KOPT-K1 (cell line): ENCODE results near the gene APBA2.

Experiments
- H3K27ac ChIP-seq: fragments of 200-600 bp; sonication (generic); 2 replicates; pipeline ENCODE4 v1.5.1; 2016; ENCODE audit warnings: antibody characterized with exemption, mild to moderate bottlenecking, low read depth, low read length; ENCODE audit not compliant: poor library complexity, severe bottlenecking
- H3K36me3 ChIP-seq: fragments of 200-600 bp; sonication (generic); 2 replicates; pipeline ENCODE4 v1.5.1; 2017; ENCODE audit warnings: antibody characterized with exemption, mild to moderate bottlenecking, low read length, moderate library complexity; ENCODE audit not compliant: insufficient read depth
- H3K9me3 ChIP-seq: fragments of 200-600 bp; sonication (generic); 2 replicates; pipeline ENCODE4 v1.5.1; 2017; ENCODE audit warnings: antibody characterized with exemption, low read length, mild to moderate bottlenecking; ENCODE audit not compliant: insufficient read depth, poor library complexity, severe bottlenecking

The APBA2 gene

GRCh38 chr15:29131840-29132420, 246.2 kb downstream of the APBA2 start:
- Histone ChIP-seq H3K27ac (no peak overlapping the region), H3K36me3 (no peaks in the 10 kb centered on the region), H3K9me3 (no peaks in the 10 kb centered on the region)

- Histone ChIP-seq H3K9me3 (no peaks in the 10 kb centered on the region), H3K27ac (no peak overlapping the region), H3K36me3 (no peaks in the 10 kb centered on the region)
Measured at GRCh38 chr15:29132735-29133181, 247.0 kb downstream of the APBA2 start.

GRCh38 chr15:29133321-29133720, 247.5 kb downstream of the APBA2 start:
- no peaks in the 10 kb centered on the region for H3K36me3 ChIP-seq
- no peaks in the 10 kb centered on the region for H3K9me3 ChIP-seq
- H3K27ac ChIP-seq: no peak overlapping the region

GRCh38 chr15:29133791-29134190, 248.0 kb downstream of the APBA2 start:
- H3K36me3 ChIP-seq: no peaks in the 10 kb centered on the region
- no peak overlapping the region for H3K27ac ChIP-seq
- no peaks in the 10 kb centered on the region for H3K9me3 ChIP-seq

- H3K36me3 ChIP-seq: no peaks in the 10 kb centered on the region
- no peaks in the 10 kb centered on the region for H3K9me3 ChIP-seq
- no peak overlapping the region for H3K27ac ChIP-seq
Measured at GRCh38 chr15:29134239-29134638, 248.5 kb downstream of the APBA2 start.

GRCh38 chr15:29134641-29135308, 249.0 kb downstream of the APBA2 start:
- Histone ChIP-seq H3K9me3 (no peaks in the 10 kb centered on the region), H3K27ac (no peak overlapping the region), H3K36me3 (no peaks in the 10 kb centered on the region)

- no peaks in the 10 kb centered on the region for H3K36me3 ChIP-seq
- H3K9me3 ChIP-seq: no peaks in the 10 kb centered on the region
- H3K27ac ChIP-seq: no peak overlapping the region
Measured at GRCh38 chr15:29135309-29135657, 249.5 kb downstream of the APBA2 start.

GRCh38 chr15:29135702-29136646, 250.2 kb downstream of the APBA2 start:
- no peaks in the 10 kb centered on the region for H3K9me3 ChIP-seq
- no peak overlapping the region for H3K27ac ChIP-seq
- H3K36me3 ChIP-seq: no peaks in the 10 kb centered on the region

- Histone ChIP-seq H3K27ac (no peak overlapping the region), H3K9me3 (no peaks in the 10 kb centered on the region), H3K36me3 (no peaks in the 10 kb centered on the region)
Measured at GRCh38 chr15:29138260-29138659, 252.5 kb downstream of the APBA2 start.

GRCh38 chr15:29139072-29139471, 253.3 kb downstream of the APBA2 start:
- Histone ChIP-seq H3K36me3 (no peaks in the 10 kb centered on the region), H3K27ac (no peak overlapping the region), H3K9me3 (no peaks in the 10 kb centered on the region)

GRCh38 chr15:29139540-29140459, 254.0 kb downstream of the APBA2 start:
- no peaks in the 10 kb centered on the region for H3K36me3 ChIP-seq
- no peak overlapping the region for H3K27ac ChIP-seq
- no peaks in the 10 kb centered on the region for H3K9me3 ChIP-seq

GRCh38 chr15:29140475-29141307, 254.9 kb downstream of the APBA2 start:
- H3K36me3 ChIP-seq: no peaks in the 10 kb centered on the region
- H3K9me3 ChIP-seq: no peaks in the 10 kb centered on the region
- H3K27ac ChIP-seq: no peak overlapping the region

GRCh38 chr15:29141308-29142128, 255.7 kb downstream of the APBA2 start:
- Histone ChIP-seq H3K9me3 (no peaks in the 10 kb centered on the region), H3K27ac (no peak overlapping the region), H3K36me3 (no peaks in the 10 kb centered on the region)
